Mesangial cell (primary cell): ENCODE results near the gene MSRB2. TPM values are rescaled to one million over a fixed set of nuclear protein-coding genes. Genes with fewer than 3 reads are reported as not detected.

Source experiments
- total RNA-seq: library from RNA; depleted of rRNA; stranded (reverse); fragments of >200 nt; gene quantifications from 2 replicates; pipeline ENCODE4 v1.2.3, GENCODE V29; 2015

The MSRB2 gene
- 12.9 and 22.4 TPM in 2 replicates for total RNA-seq

DNA sequence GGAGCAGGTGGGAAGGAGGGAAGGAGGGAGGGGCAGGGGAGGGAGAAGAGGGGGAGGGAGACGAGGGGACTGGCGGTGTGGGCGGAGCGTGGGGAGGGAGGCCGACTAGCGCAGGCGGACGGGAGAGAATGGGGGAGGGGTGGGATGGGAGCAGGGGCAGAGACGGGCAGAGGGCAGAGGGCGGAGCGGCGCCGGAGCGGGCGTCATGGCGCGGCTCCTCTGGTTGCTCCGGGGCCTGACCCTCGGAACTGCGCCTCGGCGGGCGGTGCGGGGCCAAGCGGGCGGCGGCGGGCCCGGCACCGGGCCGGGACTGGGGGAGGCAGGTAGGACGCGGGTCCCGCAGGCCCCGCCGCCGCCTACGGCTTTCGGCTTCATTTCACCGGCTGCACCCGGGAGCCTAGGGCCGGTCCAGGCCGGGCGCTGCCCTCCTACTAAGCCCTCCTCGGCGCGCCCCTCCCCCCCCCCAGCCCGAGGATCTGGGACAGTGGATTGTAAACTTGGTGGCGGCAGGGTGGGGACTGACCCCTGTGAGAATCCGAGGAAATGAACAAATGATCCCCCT lies at the start of gene MSRB2:
MSRB2 (plus strand) TSS at position 176 of the 562 bp plus-strand sequence; CDS start at position 206, 30 bp downstream.

Other genes with a start within 250 kb of the MSRB2 start
- 0.16 and 0.38 TPM in 2 replicates for gene ARMC3, start 167.5 kb upstream of the MSRB2 start, total RNA-seq
- gene PTF1A, start 96.7 kb downstream of the MSRB2 start, total RNA-seq: not detected in 2 replicates
- under 0.01 and 0.38 TPM in 2 replicates for gene C10orf67, start 249.2 kb downstream of the MSRB2 start, total RNA-seq